Measurements from ENCODE around the gene ACACB.
A peak's percentile ranks its signal among the peaks of the same experiment; 100 is the strongest.

ACACB gene

GRCh38 chr12:109097435-109098182 lies 18.8 kb upstream of the ACACB start, which contains the start of gene UNG:
TSS of gene UNG (plus strand) at chr12:109097597. CDS start at chr12:109097680, 83 bp downstream.
- peaks cover 3% of the 10 kb centered on the region; the same call in 1 of the 2 replicates for H3K4me1 ChIP-seq (ENCODE audit: insufficient read depth, low read length)
- no peaks in the 10 kb centered on the region for H3K9me3 ChIP-seq (ENCODE audit: control insufficient read depth, insufficient read depth, low read length)
- peaks cover 7% of the 10 kb centered on the region for H3K36me3 ChIP-seq (ENCODE audit: insufficient read depth, low read length)
- H3K9ac ChIP-seq (ENCODE audit: low read depth, low read length): peak within 1 kb of the TSS; percentile 89

- Histone ChIP-seq H3K9ac (ENCODE audit: low read depth, low read length) (peak overlapping the region; percentile 79), H3K9me3 (ENCODE audit: control insufficient read depth, insufficient read depth, low read length) (no peaks in the 10 kb centered on the region), H3K36me3 (ENCODE audit: insufficient read depth, low read length) (peaks cover 8% of the 10 kb centered on the region), H3K4me1 (ENCODE audit: insufficient read depth, low read length) (peaks cover 3% of the 10 kb centered on the region; the same call in 1 of the 2 replicates)
Measured at GRCh38 chr12:109098183-109098604, 18.2 kb upstream of the ACACB start.

GRCh38 chr12:109098651-109099050 lies 17.7 kb upstream of the ACACB start:
- peak overlapping the region; percentile 79 for H3K9ac ChIP-seq (ENCODE audit: low read depth, low read length)
- H3K9me3 ChIP-seq (ENCODE audit: control insufficient read depth, insufficient read depth, low read length): no peaks in the 10 kb centered on the region
- peaks cover 8% of the 10 kb centered on the region for H3K36me3 ChIP-seq (ENCODE audit: insufficient read depth, low read length)
- H3K4me1 ChIP-seq (ENCODE audit: insufficient read depth, low read length): peaks cover 3% of the 10 kb centered on the region; the same call in 1 of the 2 replicates

GRCh38 chr12:109099431-109100020 lies 16.9 kb upstream of the ACACB start:
- Histone ChIP-seq H3K9ac (ENCODE audit: low read depth, low read length) (no peak overlapping the region), H3K4me1 (ENCODE audit: insufficient read depth, low read length) (peaks cover 3% of the 10 kb centered on the region; the same call in 1 of the 2 replicates), H3K36me3 (ENCODE audit: insufficient read depth, low read length) (peaks cover 12% of the 10 kb centered on the region), H3K9me3 (ENCODE audit: control insufficient read depth, insufficient read depth, low read length) (no peaks in the 10 kb centered on the region)

- peaks cover 12% of the 10 kb centered on the region for H3K36me3 ChIP-seq (ENCODE audit: insufficient read depth, low read length)
Measured at GRCh38 chr12:109100741-109101140, 15.6 kb upstream of the ACACB start.

GRCh38 chr12:109102491-109102890 lies 13.9 kb upstream of the ACACB start:
- peaks cover 15% of the 10 kb centered on the region for H3K36me3 ChIP-seq (ENCODE audit: insufficient read depth, low read length)
- H3K9me3 ChIP-seq (ENCODE audit: control insufficient read depth, insufficient read depth, low read length): no peaks in the 10 kb centered on the region
- H3K4me1 ChIP-seq (ENCODE audit: insufficient read depth, low read length): peaks cover 3% of the 10 kb centered on the region; the same call in 1 of the 2 replicates
- no peak overlapping the region for H3K9ac ChIP-seq (ENCODE audit: low read depth, low read length)

More at GRCh38 chr12:109100741-109101140, 15.6 kb upstream of the ACACB start:
- H3K4me1 ChIP-seq (ENCODE audit: insufficient read depth, low read length): peaks cover 3% of the 10 kb centered on the region; the same call in 1 of the 2 replicates
- H3K9me3 ChIP-seq (ENCODE audit: control insufficient read depth, insufficient read depth, low read length): no peaks in the 10 kb centered on the region
- H3K9ac ChIP-seq (ENCODE audit: low read depth, low read length): no peak overlapping the region

- Histone ChIP-seq H3K9ac (ENCODE audit: low read depth, low read length) (no peak overlapping the region), H3K36me3 (ENCODE audit: insufficient read depth, low read length) (peaks cover 11% of the 10 kb centered on the region), H3K4me1 (ENCODE audit: insufficient read depth, low read length) (no peaks in the 10 kb centered on the region), H3K9me3 (ENCODE audit: control insufficient read depth, insufficient read depth, low read length) (no peaks in the 10 kb centered on the region)
Measured at GRCh38 chr12:109105176-109105575, 11.2 kb upstream of the ACACB start.

GRCh38 chr12:109109746-109110350 lies 6.5 kb upstream of the ACACB start:
- Histone ChIP-seq H3K36me3 (ENCODE audit: insufficient read depth, low read length) (peaks cover 3% of the 10 kb centered on the region; the same call in 1 of the 2 replicates), H3K9ac (ENCODE audit: low read depth, low read length) (no peak overlapping the region), H3K9me3 (ENCODE audit: control insufficient read depth, insufficient read depth, low read length) (no peaks in the 10 kb centered on the region), H3K4me1 (ENCODE audit: insufficient read depth, low read length) (peaks cover 9% of the 10 kb centered on the region)

- Histone ChIP-seq H3K9ac (ENCODE audit: low read depth, low read length) (peak overlapping the region; percentile 85; the same call in 1 of the 2 replicates), H3K9me3 (ENCODE audit: control insufficient read depth, insufficient read depth, low read length) (no peaks in the 10 kb centered on the region), H3K36me3 (ENCODE audit: insufficient read depth, low read length) (peaks cover 3% of the 10 kb centered on the region; the same call in 1 of the 2 replicates), H3K4me1 (ENCODE audit: insufficient read depth, low read length) (peaks cover 17% of the 10 kb centered on the region)
Measured at GRCh38 chr12:109110988-109111495, 5.3 kb upstream of the ACACB start.

GRCh38 chr12:109112720-109113465 lies 3.5 kb upstream of the ACACB start:
- Histone ChIP-seq H3K9me3 (ENCODE audit: control insufficient read depth, insufficient read depth, low read length) (no peaks in the 10 kb centered on the region), H3K36me3 (ENCODE audit: insufficient read depth, low read length) (no peaks in the 10 kb centered on the region), H3K9ac (ENCODE audit: low read depth, low read length) (no peak overlapping the region), H3K4me1 (ENCODE audit: insufficient read depth, low read length) (peaks cover 18% of the 10 kb centered on the region)

- Histone ChIP-seq H3K36me3 (ENCODE audit: insufficient read depth, low read length) (no peaks in the 10 kb centered on the region), H3K9me3 (ENCODE audit: control insufficient read depth, insufficient read depth, low read length) (no peaks in the 10 kb centered on the region)
Measured at GRCh38 chr12:109113661-109114321, 2.6 kb upstream of the ACACB start.

GRCh38 chr12:109114644-109115043 lies 1.7 kb upstream of the ACACB start:
- Histone ChIP-seq H3K4me1 (ENCODE audit: insufficient read depth, low read length) (peaks cover 18% of the 10 kb centered on the region), H3K9ac (ENCODE audit: low read depth, low read length) (no peak overlapping the region), H3K9me3 (ENCODE audit: control insufficient read depth, insufficient read depth, low read length) (no peaks in the 10 kb centered on the region), H3K36me3 (ENCODE audit: insufficient read depth, low read length) (no peaks in the 10 kb centered on the region)

More at GRCh38 chr12:109113661-109114321, 2.6 kb upstream of the ACACB start:
- Histone ChIP-seq H3K9ac (ENCODE audit: low read depth, low read length) (no peak overlapping the region), H3K4me1 (ENCODE audit: insufficient read depth, low read length) (peaks cover 18% of the 10 kb centered on the region)

- Histone ChIP-seq H3K9ac (ENCODE audit: low read depth, low read length) (no peak overlapping the region), H3K4me1 (ENCODE audit: insufficient read depth, low read length) (peaks cover 18% of the 10 kb centered on the region), H3K9me3 (ENCODE audit: control insufficient read depth, insufficient read depth, low read length) (no peaks in the 10 kb centered on the region), H3K36me3 (ENCODE audit: insufficient read depth, low read length) (no peaks in the 10 kb centered on the region)
Measured at GRCh38 chr12:109115404-109115757, 1.0 kb upstream of the ACACB start.

Measured in ES-I3 (cell line).